AG04450 (cell line): Measurements from ENCODE around the gene CORO7. TPM values are rescaled to one million over a fixed set of nuclear protein-coding genes. Genes with fewer than 3 reads are reported as not detected.
A peak's percentile ranks its signal among the peaks of the same experiment; 100 is the strongest.

Experiments
- CTCF ChIA-PET: fragments of 300-600, 350-600 bp; formaldehyde crosslinking; extraction: SDS; loops from one replicate; lab custom pipeline; 2022; ENCODE audit warnings: antibody characterized with exemption, inconsistent platforms; lab: Charles Lee
- POLR2A ChIA-PET: fragments of 350-600 bp; formaldehyde crosslinking; extraction: SDS; loops from one replicate; lab custom pipeline; 2021; ENCODE audit warnings: antibody characterized with exemption, inconsistent platforms; lab: Yijun Ruan, JAX
- DNase-seq: peaks from one replicate; pipeline ENCODE4 v3.0.0-alpha.2; 2011; ENCODE audit warnings: low read depth, low spot score
- H3K27ac ChIP-seq: one replicate; pipeline ENCODE4 v1.5.1; 2012; ENCODE audit warnings: low read depth, low read length, control low read depth
- H3K27me3 ChIP-seq: one replicate; pipeline ENCODE4 v1.6.0; 2012; ENCODE audit warnings: low read length; ENCODE audit not compliant: control insufficient read depth, insufficient read depth
- H3K4me3 ChIP-seq: 2 replicates; pipeline ENCODE4 v1.5.1; 2011; ENCODE audit warnings: mild to moderate bottlenecking, low read depth, low read length, control low read depth
- H3K9me3 ChIP-seq: 2 replicates; pipeline ENCODE4 v1.5.1; 2012; ENCODE audit warnings: low read length; ENCODE audit not compliant: control insufficient read depth, insufficient read depth
- CTCF ChIP-seq: IDR thresholded peaks from 2 replicates; pipeline ENCODE4 v1.5.1; 2011; ENCODE audit warnings: low read depth, low read length, control low read depth, inconsistent platforms
- polyA plus RNA-seq: library from polyadenylated mRNA; depleted of rRNA; stranded (reverse); fragments of >200 nt; gene quantifications from 2 replicates; pipeline ENCODE4 v1.2.3, GENCODE V29; 2011

The CORO7 gene
- polyA plus RNA-seq, 1 experiment, result 7.0 TPM

GRCh38 chr16:4319454-4320421 lies 96.7 kb downstream of the CORO7 start:
- no peak for DNase-seq

GRCh38 chr16:4318967-4319366 lies 97.4 kb downstream of the CORO7 start:
- H3K4me3 ChIP-seq, result no peak overlapping the region
- DNase-seq, result no peak
- no peaks in the 10 kb centered on the region; the same call in 1 of the 2 replicates for H3K9me3 ChIP-seq
- H3K27me3 ChIP-seq, result no peaks in the 10 kb centered on the region
- TF ChIP-seq CTCF, result no peak
- H3K27ac ChIP-seq, result no peak overlapping the region
- ChIA-PET CTCF (no interaction called here), POLR2A (interaction anchor here (0.6 to 1.5 kb wide), 2 partner anchors 9 to 46 kb away, joined by 3 to 4 read pairs; partner anchors contain the start of gene TFAP4)

More at GRCh38 chr16:4319454-4320421, 96.7 kb downstream of the CORO7 start:
- H3K9me3 ChIP-seq, result no peaks in the 10 kb centered on the region; the same call in 1 of the 2 replicates
- no peak overlapping the region for H3K4me3 ChIP-seq
- H3K27me3 ChIP-seq, result no peaks in the 10 kb centered on the region
- ChIA-PET POLR2A (interaction anchor here (1.5 kb wide), 1 partner anchor 10 kb away, joined by 3 read pairs; no protein-coding TSS in a partner anchor), CTCF (no interaction called here)
- no peak for TF ChIP-seq CTCF
- no peak overlapping the region for H3K27ac ChIP-seq

GRCh38 chr16:4318451-4318910 lies 97.9 kb downstream of the CORO7 start:
- Histone ChIP-seq H3K4me3 (no peak overlapping the region; the same call in 1 of the 2 replicates), H3K27ac (no peak overlapping the region), H3K9me3 (no peaks in the 10 kb centered on the region; the same call in 1 of the 2 replicates), H3K27me3 (no peaks in the 10 kb centered on the region)
- no peak for DNase-seq
- POLR2A ChIA-PET, result interaction anchor here (0.6 to 1.5 kb wide), 3 partner anchors 9 to 46 kb away, joined by 3 to 4 read pairs (median 4); partner anchors contain the start of gene TFAP4
- CTCF ChIA-PET, result no interaction called here
- TF ChIP-seq CTCF, result no peak

GRCh38 chr16:4317532-4318450 lies 98.6 kb downstream of the CORO7 start:
- H3K9me3 ChIP-seq, result no peaks in the 10 kb centered on the region; the same call in 1 of the 2 replicates
- peak overlapping the region; percentile 21 for H3K27ac ChIP-seq
- H3K4me3 ChIP-seq, result peak overlapping the region; percentile 76
- CTCF ChIA-PET, result interaction anchor here (0.7 to 1.1 kb wide), 2 partner anchors 29 to 85 kb away, joined by 3 to 4 read pairs; no protein-coding TSS in a partner anchor
- no peak for DNase-seq
- POLR2A ChIA-PET, result interaction anchor here (0.6 to 1.5 kb wide), 5 partner anchors 8 to 46 kb away, joined by 3 to 6 read pairs (median 4); partner anchors contain the start of gene TFAP4
- no peak for TF ChIP-seq CTCF
- H3K27me3 ChIP-seq, result no peaks in the 10 kb centered on the region
